HG02678 (cell line): Measurements from ENCODE around the gene RSBN1.
A peak's percentile ranks its signal among the peaks of the same experiment; 100 is the strongest.
"Not testable (repeated sequence)": the region's sequence is repeated elsewhere in the genome, so short reads cannot be mapped to it uniquely, and the experiment has no call there.

Experiments used
- ATAC-seq: cut with Tn5 transposase; IDR thresholded peaks from one replicate; pipeline ENCODE4 v1.9.1; 2021; ENCODE audit warnings: mild to moderate bottlenecking, moderate library complexity; ENCODE audit not compliant: unreplicated experiment

Gene RSBN1

DNA sequence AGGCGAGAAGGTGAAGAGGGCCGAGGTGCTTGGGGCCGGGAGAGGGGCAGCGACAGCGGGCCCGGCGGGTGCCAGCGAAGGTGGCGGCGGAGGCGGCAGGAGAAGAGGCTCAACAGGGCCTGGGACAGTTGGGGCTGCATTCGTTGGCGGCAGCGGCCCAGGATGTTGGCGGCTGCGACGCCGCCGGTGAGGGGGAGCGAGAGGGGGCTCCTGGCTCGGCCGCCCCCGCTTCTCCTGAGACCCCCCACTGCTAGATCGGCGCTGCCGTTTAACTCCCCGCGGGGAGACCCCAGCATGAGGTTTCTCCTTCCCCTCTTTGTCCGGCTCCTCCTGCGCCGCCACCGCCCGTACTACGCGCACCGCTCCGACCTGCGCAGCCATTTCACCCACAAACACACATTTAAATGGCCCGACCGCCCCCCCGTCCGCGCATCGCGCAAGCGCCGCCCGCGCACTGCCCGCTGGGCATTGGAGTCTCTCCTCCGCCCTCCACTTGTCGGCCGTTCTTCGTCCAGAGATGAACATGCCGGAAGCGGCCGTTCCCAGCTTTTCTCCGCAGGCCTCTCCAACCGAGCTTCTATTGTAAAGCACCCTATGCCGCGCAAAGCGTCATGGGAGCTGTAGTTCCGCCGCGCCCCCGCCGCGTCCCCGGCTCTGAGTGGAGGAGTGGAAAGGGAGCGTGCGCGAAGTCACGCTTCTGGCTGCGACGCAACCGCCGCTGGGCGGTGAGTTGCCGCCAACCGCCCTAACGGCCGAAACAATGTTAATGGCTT is at the start of gene RSBN1:
Gene RSBN1 (minus strand): TSS at position 589 of the 773 bp plus-strand sequence. CDS start 64 bp downstream, at position 525.
- ATAC-seq: peak; percentile 88

GRCh38 chr1:113861641-113862040 is 49.4 kb upstream of the RSBN1 start:
- ATAC-seq: no peak

DNA sequence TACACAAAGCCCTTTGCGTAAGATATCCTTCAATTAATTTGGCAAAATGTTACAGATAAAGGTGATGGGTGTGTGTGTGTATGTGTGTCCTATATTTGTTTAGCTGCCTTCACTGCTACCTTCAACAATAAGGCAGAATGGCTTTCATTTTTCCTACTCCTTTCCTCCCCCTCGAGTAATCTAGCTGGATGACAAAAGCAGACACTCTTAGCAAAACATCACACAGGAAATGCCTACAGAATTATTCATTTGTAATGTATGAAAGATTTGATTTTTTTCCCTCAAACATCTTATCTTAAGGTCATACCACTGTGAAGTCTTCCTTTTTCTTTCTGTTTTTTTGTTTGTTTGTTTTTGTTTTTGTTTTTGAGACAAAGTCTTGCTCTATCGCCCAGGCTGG is 48.6 kb upstream of the RSBN1 start:
- no peak for ATAC-seq

- ATAC-seq: peak; percentile 90
These were observed 47.4 kb upstream of the RSBN1 start for GRCh38 chr1:113859478-113860175.

DNA sequence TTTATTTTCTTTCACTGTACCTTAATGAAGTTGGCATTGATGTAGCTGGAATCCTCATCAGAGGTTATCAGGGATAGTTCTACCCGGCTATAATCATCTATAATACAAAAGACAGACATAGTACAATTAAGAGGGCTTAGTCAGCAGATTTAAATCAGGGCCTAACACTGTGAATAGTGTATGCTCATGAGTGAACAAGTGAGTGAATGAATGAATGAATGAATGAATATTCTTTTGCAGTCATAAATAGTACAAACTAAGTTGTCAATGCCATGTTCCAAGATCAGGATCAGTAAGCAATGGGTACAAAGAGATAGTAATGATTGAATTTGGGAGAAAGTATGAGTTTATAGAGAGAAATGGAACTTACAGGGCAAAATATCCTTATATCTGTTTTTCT is 46.7 kb upstream of the RSBN1 start:
- no peak for ATAC-seq

GRCh38 chr1:113858418-113858817 is 46.1 kb upstream of the RSBN1 start:
- peak; percentile 36 for ATAC-seq

- no peak for ATAC-seq
These were observed 45.5 kb upstream of the RSBN1 start for GRCh38 chr1:113857776-113858175.

- ATAC-seq: no peak
These were observed 44.1 kb upstream of the RSBN1 start for GRCh38 chr1:113856401-113856790.

- ATAC-seq: no peak
These were observed 43.5 kb upstream of the RSBN1 start for GRCh38 chr1:113855630-113856400.

DNA sequence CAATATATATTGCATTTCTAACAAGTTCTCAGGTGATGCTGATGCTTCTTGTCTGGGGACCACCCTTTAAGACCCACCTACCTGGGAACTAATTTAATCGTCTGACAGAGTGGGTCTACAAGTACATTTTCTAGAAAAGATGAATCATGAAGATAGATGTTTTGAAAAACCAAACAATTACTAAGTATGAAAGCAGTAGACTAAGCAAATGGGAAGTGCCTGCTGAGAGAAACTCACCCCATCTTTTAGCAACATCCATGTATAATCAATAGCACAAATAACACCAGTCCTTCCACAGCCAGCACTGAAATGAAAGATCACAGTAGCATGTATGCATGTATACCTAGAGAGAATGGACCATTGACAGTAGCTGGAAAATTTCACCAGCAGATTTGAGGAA is 42.0 kb upstream of the RSBN1 start:
- no peak for ATAC-seq

DNA sequence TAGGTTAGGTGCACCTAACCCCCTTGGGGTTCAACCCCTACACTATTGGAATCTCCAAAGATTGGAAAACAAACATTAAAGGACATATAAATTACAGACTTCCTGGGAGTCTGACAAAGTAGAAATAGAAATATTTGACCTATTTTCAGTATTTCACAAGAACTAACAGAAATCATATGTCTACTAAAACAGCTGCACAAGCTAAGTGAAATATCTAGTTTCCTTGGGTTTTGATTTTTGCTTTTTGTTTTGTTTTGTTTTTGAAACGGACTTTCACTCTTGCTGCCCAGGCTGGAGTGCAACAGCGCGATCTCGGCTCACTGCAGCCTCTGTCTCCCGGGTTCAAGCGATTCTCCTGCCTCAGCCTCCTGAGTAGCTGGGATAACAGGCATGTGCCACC is 40.4 kb upstream of the RSBN1 start:
- not testable (repeated sequence) for ATAC-seq

- no peak for ATAC-seq
These were observed 38.0 kb upstream of the RSBN1 start for GRCh38 chr1:113850127-113850796.

- ATAC-seq: no peak
These were observed 36.8 kb upstream of the RSBN1 start for GRCh38 chr1:113849072-113849471.

- no peak for ATAC-seq
These were observed 34.2 kb upstream of the RSBN1 start for GRCh38 chr1:113846391-113847035.

GRCh38 chr1:113836534-113836933 is 24.3 kb upstream of the RSBN1 start:
- ATAC-seq: no peak

- ATAC-seq: no peak
These were observed 23.5 kb upstream of the RSBN1 start for GRCh38 chr1:113835686-113836290.

- ATAC-seq: no peak
These were observed 22.4 kb upstream of the RSBN1 start for GRCh38 chr1:113834716-113835115.

GRCh38 chr1:113830039-113830438 is 17.8 kb upstream of the RSBN1 start:
- no peak for ATAC-seq

- no peak for ATAC-seq
These were observed 9.6 kb upstream of the RSBN1 start for GRCh38 chr1:113821916-113822315.

DNA sequence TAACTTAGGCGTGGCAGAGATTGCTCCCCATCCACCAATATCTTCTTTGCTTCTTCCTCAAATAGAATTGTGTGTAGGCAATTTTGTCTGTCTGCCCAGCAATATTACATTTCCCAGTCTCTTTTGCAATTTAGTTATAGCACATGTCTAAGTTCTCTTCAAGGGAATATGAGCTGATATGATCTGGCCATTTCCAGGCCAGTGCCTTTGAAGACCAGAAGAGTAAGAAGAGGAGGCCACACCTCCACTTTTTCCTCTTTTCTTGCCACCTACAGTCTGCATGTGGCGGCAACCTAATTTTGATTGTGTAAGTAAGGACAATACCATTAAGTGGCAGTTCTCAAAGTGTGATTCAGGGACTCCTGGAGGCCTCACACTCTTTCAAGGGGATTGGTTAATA is 6.3 kb upstream of the RSBN1 start:
- ATAC-seq: no peak
